ENCODE measurements around the gene KIF5C.
"Not testable (repeated sequence)": the region's sequence is repeated elsewhere in the genome, so short reads cannot be mapped to it uniquely, and the experiment has no call there.

Gene KIF5C

DNA sequence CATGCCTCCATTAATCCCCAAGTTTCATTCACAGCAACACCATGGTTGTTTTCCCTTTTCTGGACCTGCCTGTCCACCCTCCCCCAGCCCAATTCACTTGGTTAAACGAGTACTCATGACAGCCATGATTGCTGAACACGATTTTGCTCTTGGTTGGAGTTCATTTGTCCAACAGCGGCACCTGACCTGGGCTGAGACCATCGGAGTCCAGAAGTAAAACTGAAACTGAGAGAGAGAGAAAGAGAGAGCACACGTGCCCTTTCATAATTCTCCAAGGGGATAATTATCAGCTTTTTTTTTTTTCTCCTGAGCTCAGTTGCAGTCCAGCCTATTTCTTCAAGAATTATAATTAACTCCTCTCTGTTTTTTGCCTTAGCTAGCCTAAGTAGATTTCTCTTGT is 13.7 kb upstream of the KIF5C start:
- Histone ChIP-seq H3K27ac (replicated peaks) (no peak overlapping the region), H3K4me3 (replicated peaks; ENCODE audit: insufficient read depth, low read length) (no peak overlapping the region), H3K27me3 (ENCODE audit: insufficient read depth, poor library complexity, severe bottlenecking) (no peaks in the 10 kb centered on the region)
- no peak for TF ChIP-seq POLR2AphosphoS5 (IDR thresholded peaks at IDR 0.05; ENCODE audit: low read depth)
- TF ChIP-seq GABPA (IDR thresholded peaks at IDR 0.05; ENCODE audit: low read depth) = no peak
- TF ChIP-seq SPI1 (IDR thresholded peaks at IDR 0.05; ENCODE audit: borderline replicate concordance, low read depth) = no peak
- TF ChIP-seq, protein P1, sequence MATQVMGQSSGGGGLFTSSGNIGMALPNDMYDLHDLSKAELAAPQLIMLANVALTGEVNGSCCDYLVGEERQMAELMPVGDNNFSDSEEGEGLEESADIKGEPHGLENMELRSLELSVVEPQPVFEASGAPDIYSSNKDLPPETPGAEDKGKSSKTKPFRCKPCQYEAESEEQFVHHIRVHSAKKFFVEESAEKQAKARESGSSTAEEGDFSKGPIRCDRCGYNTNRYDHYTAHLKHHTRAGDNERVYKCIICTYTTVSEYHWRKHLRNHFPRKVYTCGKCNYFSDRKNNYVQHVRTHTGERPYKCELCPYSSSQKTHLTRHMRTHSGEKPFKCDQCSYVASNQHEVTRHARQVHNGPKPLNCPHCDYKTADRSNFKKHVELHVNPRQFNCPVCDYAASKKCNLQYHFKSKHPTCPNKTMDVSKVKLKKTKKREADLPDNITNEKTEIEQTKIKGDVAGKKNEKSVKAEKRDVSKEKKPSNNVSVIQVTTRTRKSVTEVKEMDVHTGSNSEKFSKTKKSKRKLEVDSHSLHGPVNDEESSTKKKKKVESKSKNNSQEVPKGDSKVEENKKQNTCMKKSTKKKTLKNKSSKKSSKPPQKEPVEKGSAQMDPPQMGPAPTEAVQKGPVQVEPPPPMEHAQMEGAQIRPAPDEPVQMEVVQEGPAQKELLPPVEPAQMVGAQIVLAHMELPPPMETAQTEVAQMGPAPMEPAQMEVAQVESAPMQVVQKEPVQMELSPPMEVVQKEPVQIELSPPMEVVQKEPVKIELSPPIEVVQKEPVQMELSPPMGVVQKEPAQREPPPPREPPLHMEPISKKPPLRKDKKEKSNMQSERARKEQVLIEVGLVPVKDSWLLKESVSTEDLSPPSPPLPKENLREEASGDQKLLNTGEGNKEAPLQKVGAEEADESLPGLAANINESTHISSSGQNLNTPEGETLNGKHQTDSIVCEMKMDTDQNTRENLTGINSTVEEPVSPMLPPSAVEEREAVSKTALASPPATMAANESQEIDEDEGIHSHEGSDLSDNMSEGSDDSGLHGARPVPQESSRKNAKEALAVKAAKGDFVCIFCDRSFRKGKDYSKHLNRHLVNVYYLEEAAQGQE (IDR thresholded peaks at IDR 0.05; ENCODE audit: insufficient replicate concordance, low read depth) = no peak
- TF ChIP-seq, protein P2, sequence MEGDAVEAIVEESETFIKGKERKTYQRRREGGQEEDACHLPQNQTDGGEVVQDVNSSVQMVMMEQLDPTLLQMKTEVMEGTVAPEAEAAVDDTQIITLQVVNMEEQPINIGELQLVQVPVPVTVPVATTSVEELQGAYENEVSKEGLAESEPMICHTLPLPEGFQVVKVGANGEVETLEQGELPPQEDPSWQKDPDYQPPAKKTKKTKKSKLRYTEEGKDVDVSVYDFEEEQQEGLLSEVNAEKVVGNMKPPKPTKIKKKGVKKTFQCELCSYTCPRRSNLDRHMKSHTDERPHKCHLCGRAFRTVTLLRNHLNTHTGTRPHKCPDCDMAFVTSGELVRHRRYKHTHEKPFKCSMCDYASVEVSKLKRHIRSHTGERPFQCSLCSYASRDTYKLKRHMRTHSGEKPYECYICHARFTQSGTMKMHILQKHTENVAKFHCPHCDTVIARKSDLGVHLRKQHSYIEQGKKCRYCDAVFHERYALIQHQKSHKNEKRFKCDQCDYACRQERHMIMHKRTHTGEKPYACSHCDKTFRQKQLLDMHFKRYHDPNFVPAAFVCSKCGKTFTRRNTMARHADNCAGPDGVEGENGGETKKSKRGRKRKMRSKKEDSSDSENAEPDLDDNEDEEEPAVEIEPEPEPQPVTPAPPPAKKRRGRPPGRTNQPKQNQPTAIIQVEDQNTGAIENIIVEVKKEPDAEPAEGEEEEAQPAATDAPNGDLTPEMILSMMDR (IDR thresholded peaks at IDR 0.05; ENCODE audit: insufficient read depth, low read length) = no peak
- no peak for DNase-seq (ENCODE audit: low read depth in 1 of 2, low spot score in 1 of 2)

DNA sequence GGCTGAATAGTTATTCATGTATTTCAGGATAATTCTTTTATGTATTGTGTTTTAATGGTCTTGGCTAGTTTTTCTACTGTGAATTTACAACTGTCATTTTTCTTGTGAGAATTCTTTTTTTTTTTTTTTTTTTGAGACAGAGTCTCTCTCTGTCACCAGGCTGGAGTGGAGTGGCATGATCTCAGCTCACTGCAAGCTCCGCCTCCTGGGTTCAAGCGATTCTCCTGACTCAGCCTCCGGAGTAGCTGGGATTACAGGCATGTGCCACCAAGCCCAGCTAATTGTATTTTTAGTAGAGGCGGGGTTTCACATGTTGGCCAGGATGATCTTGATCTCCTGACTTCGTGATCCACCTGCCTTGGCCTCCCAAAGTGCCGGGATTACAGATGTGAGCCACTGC is 12.5 kb upstream of the KIF5C start:
- not testable (repeated sequence) for H3K27me3 ChIP-seq (ENCODE audit: insufficient read depth, poor library complexity, severe bottlenecking); H3K27ac ChIP-seq (replicated peaks); DNase-seq (ENCODE audit: low read depth in 1 of 2, low spot score in 1 of 2); H3K4me3 ChIP-seq (replicated peaks; ENCODE audit: insufficient read depth, low read length)

DNA sequence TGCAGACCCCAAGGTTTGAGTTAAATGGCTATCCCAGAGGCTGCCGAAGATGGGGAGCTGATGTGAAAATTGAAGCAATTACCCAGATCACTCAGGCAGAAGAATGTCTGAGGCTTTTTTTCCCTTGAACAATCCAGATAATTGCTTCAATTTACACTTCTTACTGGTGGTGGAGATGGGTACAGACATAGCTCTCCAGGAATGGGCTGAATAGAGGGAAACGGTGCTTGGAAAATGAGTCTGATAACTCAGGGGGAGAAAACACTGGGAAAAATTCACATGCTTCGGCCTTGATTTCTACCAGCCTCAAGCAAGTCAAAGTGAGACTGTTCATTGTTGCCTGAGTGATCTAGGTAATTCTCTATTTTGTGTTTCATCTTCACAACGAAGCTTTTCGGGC is 9.5 kb upstream of the KIF5C start:
- H3K4me3 ChIP-seq (replicated peaks; ENCODE audit: insufficient read depth, low read length) = no peak overlapping the region
- no peak for DNase-seq (ENCODE audit: low read depth in 1 of 2, low spot score in 1 of 2)
- H3K27ac ChIP-seq (replicated peaks) = no peak overlapping the region
- H3K27me3 ChIP-seq (ENCODE audit: insufficient read depth, poor library complexity, severe bottlenecking) = peaks cover 3% of the 10 kb centered on the region
- TF ChIP-seq, protein P2 (IDR thresholded peaks at IDR 0.05; ENCODE audit: insufficient read depth, low read length) = no peak
- TF ChIP-seq POLR2AphosphoS5 (IDR thresholded peaks at IDR 0.05; ENCODE audit: low read depth) (no peak), GABPA (IDR thresholded peaks at IDR 0.05; ENCODE audit: low read depth) (no peak), SPI1 (IDR thresholded peaks at IDR 0.05; ENCODE audit: borderline replicate concordance, low read depth) (no peak)
- TF ChIP-seq, protein P1 (IDR thresholded peaks at IDR 0.05; ENCODE audit: insufficient replicate concordance, low read depth) = no peak

DNA sequence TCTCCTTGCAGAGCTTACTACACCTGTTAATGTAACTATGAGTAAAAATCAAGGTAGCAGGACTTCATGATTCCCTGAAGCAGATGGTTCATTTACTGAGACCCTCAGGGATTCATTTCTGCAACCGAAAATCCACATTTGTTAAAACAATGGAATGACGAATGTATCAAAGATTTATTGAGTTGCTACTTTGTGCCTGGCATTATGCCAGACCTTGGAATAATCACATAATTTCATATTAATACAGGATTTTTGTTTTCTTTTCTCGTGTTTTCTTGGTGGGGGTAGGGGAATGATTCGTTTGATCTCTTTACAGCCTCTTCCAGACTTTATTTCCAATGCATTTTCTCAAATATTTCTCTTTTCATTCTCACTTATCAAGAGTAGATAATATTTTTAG is 8.9 kb upstream of the KIF5C start:
- no peak overlapping the region for H3K27ac ChIP-seq (replicated peaks)
- no peak overlapping the region for H3K4me3 ChIP-seq (replicated peaks; ENCODE audit: insufficient read depth, low read length)
- TF ChIP-seq, protein P1 (IDR thresholded peaks at IDR 0.05; ENCODE audit: insufficient replicate concordance, low read depth) = no peak
- TF ChIP-seq, protein P2 (IDR thresholded peaks at IDR 0.05; ENCODE audit: insufficient read depth, low read length) = no peak
- TF ChIP-seq SPI1 (IDR thresholded peaks at IDR 0.05; ENCODE audit: borderline replicate concordance, low read depth) (no peak), GABPA (IDR thresholded peaks at IDR 0.05; ENCODE audit: low read depth) (no peak), POLR2AphosphoS5 (IDR thresholded peaks at IDR 0.05; ENCODE audit: low read depth) (no peak)
- DNase-seq (ENCODE audit: low read depth in 1 of 2, low spot score in 1 of 2) = no peak
- peaks cover 3% of the 10 kb centered on the region for H3K27me3 ChIP-seq (ENCODE audit: insufficient read depth, poor library complexity, severe bottlenecking)
